Loucy (cell line): ENCODE results near the gene ACOXL.

Experiments
- H2AFZ ChIP-seq: fragments of 200-600 bp; sonication (generic); 2 replicates; pipeline ENCODE4 v1.6.0; 2016; ENCODE audit warnings: antibody characterized with exemption, mild to moderate bottlenecking, low read length, moderate library complexity
- H3F3A ChIP-seq: fragments of 200-600 bp; 2 replicates; pipeline ENCODE4 v1.6.0; 2016; ENCODE audit warnings: antibody characterized with exemption, low read depth, mild to moderate bottlenecking
- H3K27me3 ChIP-seq: fragments of 200-600 bp; sonication (generic); 2 replicates; pipeline ENCODE4 v1.6.1; 2014; ENCODE audit warnings: low read length, mild to moderate bottlenecking; ENCODE audit not compliant: insufficient read depth, poor library complexity, severe bottlenecking
- H3K36me3 ChIP-seq: fragments of 200-600 bp; sonication (generic); 2 replicates; pipeline ENCODE4 v1.6.1; 2016; ENCODE audit warnings: low read length; ENCODE audit not compliant: insufficient read depth
- H3K4me1 ChIP-seq: fragments of 200-600 bp; sonication (generic); 2 replicates; pipeline ENCODE4 v1.5.1; 2014; ENCODE audit warnings: low read length, mild to moderate bottlenecking; ENCODE audit not compliant: insufficient read depth, poor library complexity, severe bottlenecking
- H3K4me2 ChIP-seq: fragments of 200-600 bp; sonication (generic); 2 replicates; pipeline ENCODE4 v1.6.0; 2014; ENCODE audit warnings: antibody characterized with exemption, low read length, low read depth, mild to moderate bottlenecking; ENCODE audit not compliant: poor library complexity, severe bottlenecking
- H3K4me3 ChIP-seq: fragments of 200-600 bp; sonication (generic); 2 replicates; pipeline ENCODE4 v1.5.1; 2014; ENCODE audit warnings: low read length, mild to moderate bottlenecking, mixed read lengths; ENCODE audit not compliant: poor library complexity, severe bottlenecking
- H3K79me2 ChIP-seq: fragments of 200-600 bp; sonication (generic); 2 replicates; pipeline ENCODE4 v1.6.1; 2014; ENCODE audit warnings: low read length; ENCODE audit not compliant: insufficient read depth
- H3K9ac ChIP-seq: fragments of 200-600 bp; sonication (generic); 2 replicates; pipeline ENCODE4 v1.6.0; 2014; ENCODE audit warnings: mild to moderate bottlenecking, low read depth, low read length, moderate library complexity; ENCODE audit not compliant: poor library complexity, severe bottlenecking
- H3K9me2 ChIP-seq: fragments of 200-600 bp; sonication (generic); replicated peaks from 2 replicates; pipeline ENCODE4 v1.6.1; 2016; ENCODE audit warnings: low read depth, low read length, mixed read lengths
- H3K9me3 ChIP-seq: fragments of 200-600 bp; sonication (generic); 2 replicates; pipeline ENCODE4 v1.6.1; 2014; ENCODE audit warnings: mild to moderate bottlenecking, antibody characterized with exemption, low read length, low read depth; ENCODE audit not compliant: insufficient read depth
- H4K20me1 ChIP-seq: fragments of 200-600 bp; sonication (generic); 2 replicates; pipeline ENCODE4 v1.6.0; 2014; ENCODE audit warnings: antibody characterized with exemption, low read length, mild to moderate bottlenecking; ENCODE audit not compliant: insufficient read depth, poor library complexity, severe bottlenecking
- EZH2phosphoT487 ChIP-seq: fragments of 200-600 bp; IDR thresholded peaks from 2 replicates; pipeline ENCODE4 v1.6.1; 2018; ENCODE audit warnings: antibody characterized with exemption, mild to moderate bottlenecking, moderate library complexity, borderline replicate concordance
- TF ChIP-seq, protein P1 (sequence below): fragments of 200-600 bp; sonication (generic); conservative IDR thresholded peaks from 2 replicates; pipeline ENCODE4 v1.5.1; 2014; ENCODE audit warnings: mild to moderate bottlenecking, antibody characterized with exemption, low read length

ACOXL gene

DNA sequence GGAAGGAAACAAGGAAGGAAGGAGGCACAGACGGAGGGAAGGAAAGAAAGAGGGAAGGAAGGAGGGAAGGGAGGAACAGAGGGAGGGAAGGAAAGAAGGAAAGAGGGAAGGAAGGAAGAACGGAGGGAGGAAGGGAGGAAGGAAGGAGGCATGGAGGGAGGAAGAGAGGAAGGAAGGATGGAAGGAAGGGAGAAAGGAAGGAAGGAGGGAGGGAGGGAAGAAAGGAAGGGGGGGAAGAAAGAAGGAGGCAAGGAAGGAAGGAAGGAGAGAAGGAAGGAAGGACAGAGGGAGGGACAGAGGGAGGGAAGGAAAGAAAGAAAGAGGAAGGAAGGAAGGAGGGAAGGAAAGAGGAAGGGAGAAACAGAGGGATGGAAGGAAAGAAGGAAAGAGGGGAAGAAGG lies 7.6 kb upstream of the ACOXL start:
- Histone ChIP-seq H3K4me2 (no peak overlapping the region), H3K36me3 (no peaks in the 10 kb centered on the region), H3K27me3 (no peaks in the 10 kb centered on the region), H3F3A (no peaks in the 10 kb centered on the region), H3K4me3 (no peak overlapping the region), H3K9me3 (no peaks in the 10 kb centered on the region), H3K9me2 (no peaks in the 10 kb centered on the region), H4K20me1 (no peaks in the 10 kb centered on the region), H3K79me2 (no peaks in the 10 kb centered on the region), H3K4me1 (peaks cover 6% of the 10 kb centered on the region), H3K9ac (no peak overlapping the region), H2AFZ (no peak overlapping the region)
- no peak for TF ChIP-seq EZH2phosphoT487
- TF ChIP-seq, protein P1, sequence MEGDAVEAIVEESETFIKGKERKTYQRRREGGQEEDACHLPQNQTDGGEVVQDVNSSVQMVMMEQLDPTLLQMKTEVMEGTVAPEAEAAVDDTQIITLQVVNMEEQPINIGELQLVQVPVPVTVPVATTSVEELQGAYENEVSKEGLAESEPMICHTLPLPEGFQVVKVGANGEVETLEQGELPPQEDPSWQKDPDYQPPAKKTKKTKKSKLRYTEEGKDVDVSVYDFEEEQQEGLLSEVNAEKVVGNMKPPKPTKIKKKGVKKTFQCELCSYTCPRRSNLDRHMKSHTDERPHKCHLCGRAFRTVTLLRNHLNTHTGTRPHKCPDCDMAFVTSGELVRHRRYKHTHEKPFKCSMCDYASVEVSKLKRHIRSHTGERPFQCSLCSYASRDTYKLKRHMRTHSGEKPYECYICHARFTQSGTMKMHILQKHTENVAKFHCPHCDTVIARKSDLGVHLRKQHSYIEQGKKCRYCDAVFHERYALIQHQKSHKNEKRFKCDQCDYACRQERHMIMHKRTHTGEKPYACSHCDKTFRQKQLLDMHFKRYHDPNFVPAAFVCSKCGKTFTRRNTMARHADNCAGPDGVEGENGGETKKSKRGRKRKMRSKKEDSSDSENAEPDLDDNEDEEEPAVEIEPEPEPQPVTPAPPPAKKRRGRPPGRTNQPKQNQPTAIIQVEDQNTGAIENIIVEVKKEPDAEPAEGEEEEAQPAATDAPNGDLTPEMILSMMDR, result no peak

DNA sequence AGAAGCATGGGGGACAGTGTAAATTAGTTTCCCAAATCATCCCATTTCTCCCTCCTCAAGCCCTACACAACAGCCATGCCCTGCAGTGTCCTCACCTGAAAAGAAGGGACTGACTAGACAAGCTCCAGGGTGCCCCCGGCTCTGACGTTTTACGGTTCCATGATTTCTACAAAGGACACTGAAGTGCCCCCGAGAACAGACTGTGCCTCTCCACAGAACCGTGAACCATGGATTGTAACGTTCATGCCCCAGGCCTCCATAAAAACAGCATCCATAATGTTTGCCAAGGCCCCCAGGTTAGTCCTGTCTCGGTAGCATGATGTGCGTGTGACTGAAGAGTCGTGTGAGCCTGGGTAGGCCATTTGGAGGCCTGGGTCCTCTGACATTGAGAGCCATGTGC lies 7.0 kb upstream of the ACOXL start:
- Histone ChIP-seq H3K36me3 (no peaks in the 10 kb centered on the region), H3K27me3 (no peaks in the 10 kb centered on the region), H4K20me1 (no peaks in the 10 kb centered on the region), H2AFZ (no peak overlapping the region), H3F3A (no peaks in the 10 kb centered on the region), H3K4me1 (peaks cover 6% of the 10 kb centered on the region), H3K9me2 (no peaks in the 10 kb centered on the region), H3K4me3 (no peak overlapping the region), H3K9ac (no peak overlapping the region), H3K9me3 (no peaks in the 10 kb centered on the region), H3K79me2 (no peaks in the 10 kb centered on the region), H3K4me2 (no peak overlapping the region)
- TF ChIP-seq EZH2phosphoT487, result no peak

DNA sequence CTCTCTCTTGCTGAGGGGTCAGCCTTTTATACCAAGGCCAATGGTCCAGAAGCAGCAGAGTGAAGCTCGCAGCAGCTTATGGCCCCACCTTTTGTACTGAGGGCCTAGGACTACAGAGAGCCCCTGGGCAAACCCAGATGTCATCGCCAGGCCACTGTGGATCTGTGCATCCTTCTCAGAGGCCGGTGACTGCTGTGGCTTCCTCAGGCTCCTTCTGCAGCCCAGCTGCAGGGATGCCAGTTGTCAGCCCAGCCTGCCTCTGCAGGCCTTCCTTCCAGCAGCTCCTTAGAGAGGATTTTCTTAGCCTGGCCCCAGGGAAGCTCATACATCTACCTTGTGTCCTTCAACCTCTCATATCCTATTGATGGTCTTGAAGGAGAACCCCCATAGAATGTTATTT lies 6.5 kb upstream of the ACOXL start:
- no peaks in the 10 kb centered on the region for H3K9me3 ChIP-seq
- no peak overlapping the region for H3K9ac ChIP-seq
- TF ChIP-seq EZH2phosphoT487, result no peak
- TF ChIP-seq, protein P1, result no peak
- no peaks in the 10 kb centered on the region for H3K27me3 ChIP-seq
- H3K79me2 ChIP-seq, result no peaks in the 10 kb centered on the region
- H3K4me2 ChIP-seq, result no peak overlapping the region
- H3K4me1 ChIP-seq, result peaks cover 6% of the 10 kb centered on the region
- H4K20me1 ChIP-seq, result no peaks in the 10 kb centered on the region
- no peak overlapping the region for H3K4me3 ChIP-seq
- no peaks in the 10 kb centered on the region for H3K9me2 ChIP-seq
- H3K36me3 ChIP-seq, result no peaks in the 10 kb centered on the region
- no peaks in the 10 kb centered on the region for H3F3A ChIP-seq
- no peak overlapping the region for H2AFZ ChIP-seq

DNA sequence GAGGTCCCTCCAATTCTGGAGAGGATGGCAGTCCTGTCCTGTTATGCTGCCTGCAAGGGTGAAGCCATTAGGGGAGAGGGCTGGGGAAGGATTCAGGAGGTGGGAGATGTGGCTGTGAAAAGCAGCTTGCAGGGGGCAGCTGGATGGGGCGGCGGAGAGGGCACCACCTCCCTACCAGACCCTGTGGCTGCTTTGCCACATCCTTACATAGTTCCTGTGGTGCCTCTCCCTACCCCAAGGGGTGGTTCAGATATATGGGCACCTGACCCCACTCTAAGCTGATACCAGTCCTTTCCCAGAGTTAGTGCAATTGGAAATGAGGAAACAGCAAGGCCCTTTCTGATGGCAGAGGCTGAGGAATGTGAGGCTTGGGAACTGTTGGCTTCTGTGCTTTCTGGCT lies 6.1 kb upstream of the ACOXL start:
- H3F3A ChIP-seq, result no peaks in the 10 kb centered on the region
- H4K20me1 ChIP-seq, result no peaks in the 10 kb centered on the region
- TF ChIP-seq EZH2phosphoT487, result no peak
- TF ChIP-seq, protein P1, result no peak

More for the DNA sequence above, 6.1 kb upstream of the ACOXL start:
- Histone ChIP-seq H3K9me3 (no peaks in the 10 kb centered on the region), H2AFZ (no peak overlapping the region), H3K27me3 (no peaks in the 10 kb centered on the region), H3K4me2 (no peak overlapping the region), H3K4me1 (peaks cover 6% of the 10 kb centered on the region), H3K79me2 (no peaks in the 10 kb centered on the region), H3K36me3 (no peaks in the 10 kb centered on the region), H3K9ac (no peak overlapping the region), H3K9me2 (no peaks in the 10 kb centered on the region), H3K4me3 (no peak overlapping the region)
